Hepatocyte (in vitro differentiated cells): ENCODE measurements around the gene VGLL1.

Experiments used
- CTCF ChIP-seq: fragments of 200-600 bp; sonication (generic); IDR thresholded peaks from 2 replicates; pipeline ENCODE4 v1.5.1; 2016; ENCODE audit warnings: antibody characterized with exemption, mild to moderate bottlenecking; ENCODE audit not compliant: poor library complexity
- EZH2 ChIP-seq: fragments of 200-600 bp; sonication (generic); IDR thresholded peaks from 2 replicates; pipeline ENCODE4 v1.6.1; 2016; ENCODE audit warnings: antibody characterized with exemption, mild to moderate bottlenecking, borderline replicate concordance
- EZH2phosphoT487 ChIP-seq: fragments of 200-600 bp; sonication (generic); IDR thresholded peaks from one replicate; pipeline ENCODE4 v1.6.1; 2018; ENCODE audit warnings: antibody characterized with exemption, mild to moderate bottlenecking, low read depth, moderate library complexity; ENCODE audit not compliant: unreplicated experiment, severe bottlenecking

GRCh38 chrX:136574548-136574947 lies 42.5 kb downstream of the VGLL1 start:
- no peak for TF ChIP-seq CTCF
- TF ChIP-seq EZH2phosphoT487, result no peak
- no peak for TF ChIP-seq EZH2
